A549 (cell line): ENCODE data around the gene GPR155.

Experiments used
- CTCF ChIP-seq: fragments of >200 bp; sonication (Bioruptor Twin); formaldehyde crosslinking; IDR thresholded peaks from 3 replicates; pipeline ENCODE4 v1.5.1; 2016
- EP300 ChIP-seq, 2 experiments: fragments of >200 bp; sonication (Bioruptor Twin); formaldehyde crosslinking; IDR thresholded peaks; 2 replicates in 1 of 2; 3 replicates in 1 of 2; pipeline ENCODE4 v1.6.1; 2016 to 2017
- HDAC2 ChIP-seq: fragments of 200-600 bp; sonication (generic); IDR thresholded peaks from 2 replicates; pipeline ENCODE4 v1.6.1; 2016
- POLR2A ChIP-seq: IDR thresholded peaks from 2 replicates; pipeline ENCODE4 v1.6.1; 2012; ENCODE audit warnings: mild to moderate bottlenecking, low read length
- REST ChIP-seq: fragments of 200-600 bp; sonication (generic); IDR thresholded peaks from 2 replicates; pipeline ENCODE4 v1.6.1; 2016; ENCODE audit warnings: antibody characterized with exemption, mild to moderate bottlenecking, moderate library complexity

- TF ChIP-seq POLR2A (no peak), EP300 (IDR thresholded peaks at IDR 0.05) (no peak), HDAC2 (no peak), REST (no peak), CTCF (no peak)
Measured at GRCh38 chr2:174495365-174496012, 8.7 kb upstream of the GPR155 start.
